GM18502 (cell line): ENCODE results near the gene PLPP3.

Experiments
- ATAC-seq: cut with Tn5 transposase; IDR thresholded peaks from one replicate; pipeline ENCODE4 v1.9.1; 2021; ENCODE audit warnings: mild to moderate bottlenecking; ENCODE audit not compliant: unreplicated experiment, poor library complexity

The PLPP3 gene

GRCh38 chr1:56472860-56473259 is 106.5 kb downstream of the PLPP3 start:
- ATAC-seq, result peak; percentile 93

DNA sequence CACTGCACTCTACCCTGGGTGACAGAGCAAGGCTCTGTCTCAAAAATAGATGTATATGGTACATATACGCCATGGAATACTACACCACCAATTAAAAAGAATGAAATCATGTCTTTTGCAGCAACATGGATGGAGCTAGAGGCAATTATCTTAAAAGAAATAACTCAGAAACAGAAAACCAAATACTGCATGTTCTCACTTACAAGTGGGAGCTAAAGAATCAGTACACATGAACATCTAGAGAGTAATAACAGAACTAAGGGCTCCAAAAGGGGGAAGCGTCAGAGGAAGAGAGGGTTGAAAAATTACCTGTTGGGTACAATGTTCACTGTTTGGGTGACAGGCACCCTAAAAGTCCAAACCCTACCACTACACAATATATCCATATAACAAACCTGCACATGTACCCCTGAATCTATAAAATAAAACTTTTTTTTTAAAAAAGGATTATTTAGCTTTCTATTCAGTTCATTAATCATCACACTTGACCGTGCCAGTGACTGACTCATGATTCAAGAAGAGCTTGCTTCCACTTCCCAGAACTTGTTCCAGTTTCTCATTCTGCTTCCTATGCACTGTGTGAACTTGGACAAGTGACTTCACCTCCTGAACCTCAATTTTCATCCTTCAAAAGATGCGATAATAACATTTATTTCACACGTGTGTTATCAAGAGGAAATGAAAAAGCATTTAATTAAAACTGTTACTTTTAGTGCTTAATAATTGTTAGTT is 109.6 kb downstream of the PLPP3 start:
- ATAC-seq, result no peak

DNA sequence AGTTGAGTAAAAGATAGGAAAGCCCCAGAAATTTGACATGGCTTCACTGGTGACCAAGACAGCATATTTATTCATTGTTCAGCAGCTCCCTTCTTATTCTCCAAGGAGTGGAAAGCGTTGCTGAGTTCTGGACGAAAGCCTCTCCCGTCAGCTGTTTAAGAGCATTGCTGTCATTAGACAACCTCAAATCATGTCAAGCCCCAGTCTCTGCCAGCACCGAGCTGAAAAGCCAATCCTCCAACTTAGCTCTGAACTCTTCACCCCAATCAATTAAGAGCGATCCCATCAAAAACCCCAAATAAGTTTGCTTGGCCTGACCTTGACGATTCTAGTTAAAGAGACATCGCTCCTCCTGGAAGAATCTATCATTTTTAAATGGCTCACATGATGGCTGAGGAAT is 110.8 kb downstream of the PLPP3 start:
- ATAC-seq, result no peak

DNA sequence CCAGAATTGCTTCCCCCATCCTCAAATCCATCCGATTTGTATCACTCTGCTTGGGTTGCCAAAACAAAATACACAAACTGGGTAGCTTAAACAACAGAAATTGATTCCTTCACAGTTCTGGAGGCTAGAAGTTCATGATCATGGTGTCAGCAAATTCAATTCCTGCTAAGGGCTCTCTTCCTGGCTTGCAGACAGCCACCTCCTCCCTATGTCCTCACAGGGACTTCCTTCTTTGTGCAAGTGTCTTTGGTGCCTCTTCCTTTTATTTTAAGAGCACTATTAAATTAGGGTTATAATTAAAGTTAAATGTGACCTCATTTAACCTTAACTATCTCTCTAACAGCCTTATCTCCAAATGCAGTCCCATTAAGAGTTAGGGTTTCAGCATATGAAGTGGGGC is 112.8 kb downstream of the PLPP3 start:
- ATAC-seq, result no peak

DNA sequence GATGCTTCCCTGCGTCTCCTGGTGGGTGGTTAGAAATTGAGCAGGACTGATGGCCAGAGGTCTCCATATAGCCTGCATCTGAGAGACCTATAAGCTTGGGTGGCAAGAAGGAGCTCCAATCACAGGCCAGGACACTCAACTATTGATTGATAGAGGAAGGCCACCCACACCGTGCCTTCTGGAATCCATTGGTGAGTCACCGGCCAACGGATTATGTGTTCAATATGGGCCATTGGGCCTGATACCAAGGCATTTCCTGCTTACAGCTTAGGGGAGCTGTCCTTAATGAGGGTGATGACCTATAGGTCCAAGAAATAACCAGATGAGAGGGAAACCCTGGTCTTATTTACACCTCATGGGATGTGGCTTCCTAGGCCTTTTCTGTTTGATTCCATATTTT is 115.1 kb downstream of the PLPP3 start:
- no peak for ATAC-seq

DNA sequence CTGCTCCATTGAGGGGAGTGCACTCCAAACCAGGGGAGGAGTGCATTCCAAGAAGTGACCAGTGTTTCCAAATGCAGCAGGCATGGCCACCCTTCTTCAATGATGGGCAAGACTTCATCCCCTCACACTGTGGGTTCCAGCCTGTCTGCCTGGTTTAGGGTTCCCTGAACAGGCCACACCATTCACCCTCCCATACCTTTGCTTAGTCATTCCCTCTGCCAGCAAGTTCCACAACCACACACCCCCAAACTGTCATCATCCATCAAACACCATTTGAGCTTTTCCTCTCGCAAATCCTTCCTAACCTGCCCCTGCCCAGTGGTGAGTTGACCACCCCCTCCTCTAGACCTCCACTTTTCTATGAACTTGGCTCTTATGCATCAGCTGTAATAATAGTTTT is 116.0 kb downstream of the PLPP3 start:
- ATAC-seq, result no peak

GRCh38 chr1:56462209-56462608 is 117.2 kb downstream of the PLPP3 start:
- no peak for ATAC-seq

- no peak for ATAC-seq
Observed at GRCh38 chr1:56461158-56462127, 117.9 kb downstream of the PLPP3 start.

GRCh38 chr1:56459260-56459659 is 120.1 kb downstream of the PLPP3 start:
- no peak for ATAC-seq

- no peak for ATAC-seq
Observed at GRCh38 chr1:56457756-56458375, 121.5 kb downstream of the PLPP3 start.

- ATAC-seq, result no peak
Observed at GRCh38 chr1:56456435-56457101, 122.8 kb downstream of the PLPP3 start.

- no peak for ATAC-seq
Observed at GRCh38 chr1:56453417-56454078, 125.8 kb downstream of the PLPP3 start.

DNA sequence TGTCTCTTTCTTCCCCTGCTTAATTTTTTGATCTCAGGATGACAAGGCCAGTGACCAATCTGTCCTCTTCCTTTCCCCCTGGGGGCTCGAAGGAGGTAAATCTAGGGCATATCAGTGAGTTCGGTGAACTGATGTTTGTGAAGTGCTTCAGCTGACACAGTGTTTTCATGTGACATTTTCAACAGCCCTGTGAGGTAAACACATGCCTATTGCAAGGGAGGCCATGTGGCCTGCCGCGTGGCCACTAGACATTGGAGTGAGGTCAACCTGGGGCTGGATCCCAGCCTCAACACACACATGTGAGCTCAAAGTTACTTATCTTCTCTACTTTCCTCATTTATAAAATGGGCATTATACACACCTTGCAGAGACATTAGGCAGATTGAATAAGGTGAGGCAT is 126.3 kb downstream of the PLPP3 start:
- ATAC-seq, result no peak

DNA sequence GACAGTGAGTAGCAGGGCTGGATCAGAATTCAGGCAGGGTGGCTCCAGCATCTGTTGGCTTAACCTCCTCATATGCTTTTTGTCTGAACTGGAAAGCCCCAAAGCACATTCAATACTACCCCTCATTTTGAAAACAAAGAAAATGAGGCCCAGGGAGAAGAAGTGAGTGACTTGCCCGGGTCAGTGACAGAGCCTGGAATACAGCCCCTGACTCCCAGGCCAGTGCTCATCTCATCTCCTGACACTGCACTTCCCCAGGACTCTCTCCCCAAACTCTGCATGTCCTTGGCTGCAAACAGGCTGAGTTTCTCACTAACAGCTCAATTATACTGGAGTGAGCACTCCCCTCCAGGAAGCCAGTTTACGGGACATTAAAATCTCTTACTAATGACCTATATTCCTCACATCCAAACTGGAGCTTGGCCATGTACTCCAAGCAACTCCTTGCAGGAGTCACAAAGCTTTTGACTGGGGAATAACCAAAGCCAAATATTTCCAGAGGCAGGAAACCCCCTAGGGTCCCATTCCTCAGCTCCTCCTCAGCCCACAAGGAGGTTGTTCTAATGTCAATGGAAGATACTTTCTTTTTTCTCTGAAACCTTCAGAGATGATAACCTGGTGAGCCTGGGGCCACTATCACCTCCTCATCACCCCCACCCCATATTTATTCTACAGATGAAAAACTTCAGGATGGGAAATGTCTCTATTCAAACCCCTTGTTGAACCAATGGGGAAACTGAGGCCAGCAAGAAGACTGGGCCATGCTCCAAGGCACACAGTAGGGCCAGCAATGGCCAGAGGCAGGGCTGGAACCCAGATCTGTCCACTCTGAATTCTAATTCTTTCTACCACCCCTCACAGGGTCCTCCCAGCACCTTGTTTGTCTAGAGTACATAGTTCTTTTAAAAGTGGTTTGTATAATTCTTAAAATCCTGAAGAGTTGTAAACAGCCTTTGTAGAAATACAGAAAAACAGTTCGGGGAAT is 127.0 kb downstream of the PLPP3 start:
- no peak for ATAC-seq

GRCh38 chr1:56451491-56451890 is 127.9 kb downstream of the PLPP3 start:
- no peak for ATAC-seq

DNA sequence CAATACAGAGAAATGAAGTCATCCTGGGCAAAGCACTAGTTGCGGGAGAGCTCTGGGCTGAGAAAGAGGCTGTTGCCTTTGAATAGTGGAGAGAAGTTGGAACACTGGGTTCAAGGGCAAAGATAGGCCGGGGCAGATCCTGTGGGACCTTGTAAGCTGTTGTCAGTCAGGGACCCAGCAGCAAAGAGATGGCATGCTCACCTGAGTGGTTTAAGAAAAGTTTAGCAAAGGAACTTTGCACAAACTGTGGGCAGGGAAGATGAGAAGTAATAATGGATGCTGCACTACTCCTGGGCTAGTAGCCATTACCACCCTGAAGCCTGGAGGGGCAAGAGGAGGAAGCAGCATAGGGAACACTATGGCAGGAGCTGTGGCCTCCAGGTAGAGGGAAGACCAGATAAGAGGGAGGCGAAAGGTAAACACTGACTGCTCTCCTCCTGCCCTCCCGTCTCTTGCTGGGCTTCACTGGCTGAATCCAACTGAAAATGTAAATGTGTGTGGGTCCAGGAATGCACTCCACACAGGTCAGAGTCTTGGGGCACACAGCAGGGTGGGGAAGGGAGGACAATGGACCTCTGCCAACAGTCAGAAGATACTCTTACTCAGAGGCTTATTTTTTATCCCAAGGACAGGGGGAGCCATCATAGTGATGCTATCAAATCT is 129.2 kb downstream of the PLPP3 start:
- no peak for ATAC-seq

GRCh38 chr1:56448529-56449300 is 130.6 kb downstream of the PLPP3 start:
- no peak for ATAC-seq

GRCh38 chr1:56447823-56448222 is 131.5 kb downstream of the PLPP3 start:
- no peak for ATAC-seq
